H1 (cell line): ENCODE measurements around the gene TPSB2. TPM values are rescaled to one million over a fixed set of nuclear protein-coding genes. Genes with fewer than 3 reads are reported as not detected.

ENCODE experiments used
- CTCF ChIA-PET: fragments of 300-600 bp; sonication (Branson Sonifier 250); formaldehyde crosslinking; loops from one replicate; lab custom pipeline; 2021; ENCODE audit not compliant: partially characterized antibody; lab: Charles Lee
- POLR2A ChIA-PET: fragments of 300-600 bp; sonication (Branson Sonifier 250); formaldehyde crosslinking; loops from one replicate; lab custom pipeline; 2021; ENCODE audit warnings: inconsistent platforms; ENCODE audit not compliant: partially characterized antibody; lab: Charles Lee
- DNase-seq, 2 experiments: peaks; one replicate each; pipeline versions ENCODE4 v3.0.0 to v3.0.0-alpha.2; 2010 to 2022; ENCODE audit warnings: low spot score in 2 of 2, low read depth in 1 of 2, mixed read lengths in 1 of 2
- FAIRE-seq: peaks from 2 replicates; lab custom pipeline; 2011; peaks lifted over from hg19 to GRCh38; lab: Jason Lieb, UNC
- H2AFZ ChIP-seq: 2 replicates; pipeline ENCODE4 v1.8.1; 2012; ENCODE audit warnings: low read length, inconsistent platforms
- H2AK5ac ChIP-seq: 2 replicates; pipeline ENCODE4 v1.6.1; 2013; ENCODE audit warnings: low read depth, low read length
- H2BK120ac ChIP-seq: replicated peaks from 2 replicates; pipeline ENCODE3; 2013; ENCODE audit warnings: low read depth, low read length, inconsistent platforms
- H2BK12ac ChIP-seq: 2 replicates; pipeline ENCODE4 v1.6.1; 2013; ENCODE audit warnings: low read depth, low read length
- H2BK15ac ChIP-seq: 2 replicates; pipeline ENCODE4 v1.6.1; 2013; ENCODE audit warnings: low read length
- H2BK20ac ChIP-seq: 2 replicates; pipeline ENCODE4 v1.6.1; 2013; ENCODE audit warnings: low read length
- H2BK5ac ChIP-seq: 2 replicates; pipeline ENCODE4 v1.6.1; 2013; ENCODE audit warnings: low read depth, low read length
- H3K14ac ChIP-seq: 2 replicates; pipeline ENCODE4 v1.6.1; 2013; ENCODE audit warnings: inconsistent platforms; ENCODE audit not compliant: insufficient read length
- H3K18ac ChIP-seq: 2 replicates; pipeline ENCODE4 v1.6.1; 2013; ENCODE audit warnings: low read length; ENCODE audit errors: extremely low read depth
- H3K23ac ChIP-seq: 2 replicates; pipeline ENCODE4 v1.6.1; 2013; ENCODE audit warnings: inconsistent platforms; ENCODE audit not compliant: insufficient read length
- H3K23me2 ChIP-seq: 2 replicates; pipeline ENCODE4 v1.6.1; 2013; ENCODE audit warnings: low read depth, low read length
- H3K27ac ChIP-seq: 2 replicates; pipeline ENCODE4 v1.6.1; 2011; ENCODE audit warnings: low read depth, low read length, inconsistent platforms
- H3K27me3 ChIP-seq, 4 experiments: replicated peaks in 1 of 4; 1 replicate in 1 of 4; 2 replicates in 3 of 4; pipeline versions ENCODE4 v1.6.1 to v1.8.1; 2011 to 2013; ENCODE audit warnings: low read length in 3 of 4, mild to moderate bottlenecking in 3 of 4, inconsistent platforms in 2 of 4, mixed read lengths in 2 of 4, moderate library complexity in 1 of 4; ENCODE audit not compliant: control insufficient read depth in 3 of 4, insufficient read depth in 3 of 4; ENCODE audit errors: extremely low read depth in 1 of 4
- H3K36me3 ChIP-seq, 4 experiments: 2 replicates each; pipeline versions ENCODE4 v1.6.1 to v1.8.1; 2011 to 2013; ENCODE audit warnings: mild to moderate bottlenecking in 4 of 4, low read length in 3 of 4, moderate library complexity in 2 of 4, control low read depth in 1 of 4, inconsistent platforms in 1 of 4; ENCODE audit not compliant: insufficient read depth in 4 of 4, control insufficient read depth in 2 of 4
- H3K4ac ChIP-seq: replicated peaks from 2 replicates; pipeline ENCODE3; 2013; ENCODE audit warnings: low read length, low read depth, mixed read lengths, inconsistent platforms; ENCODE audit not compliant: insufficient read length
- H3K4me1 ChIP-seq, 4 experiments: replicated peaks in 1 of 4; 1 replicate in 1 of 4; 2 replicates in 3 of 4; pipeline versions ENCODE4 v1.6.1 to v1.8.1; 2011 to 2013; ENCODE audit warnings: low read length in 3 of 4, inconsistent platforms in 2 of 4, mixed read lengths in 1 of 4; ENCODE audit not compliant: insufficient read depth in 4 of 4, control insufficient read depth in 3 of 4
- H3K4me2 ChIP-seq, 2 experiments: 2 replicates each; pipeline versions ENCODE4 v1.6.1 to v1.8.1; 2011 to 2013; ENCODE audit warnings: low read depth in 2 of 2, low read length in 2 of 2, control low read depth in 1 of 2, inconsistent platforms in 1 of 2, mild to moderate bottlenecking in 1 of 2; ENCODE audit not compliant: insufficient read depth in 1 of 2
- H3K4me3 ChIP-seq, 4 experiments: fragments of 200-600, 300-600 bp in 1 of 4; sonication (generic), shearing (Covaris generic), sonication (Bioruptor Twin) in 1 of 4; 2 replicates each; pipeline versions ENCODE4 v1.5.1 to v1.8.1; 2011 to 2016; ENCODE audit warnings: low read length in 4 of 4, low read depth in 3 of 4, control low read depth in 2 of 4, inconsistent platforms in 2 of 4, mild to moderate bottlenecking in 2 of 4, mixed read lengths in 1 of 4, moderate library complexity in 1 of 4; ENCODE audit not compliant: insufficient read depth in 2 of 4; ENCODE audit errors: extremely low read depth in 1 of 4
- H3K56ac ChIP-seq: replicated peaks from 2 replicates; pipeline ENCODE3; 2013; ENCODE audit warnings: low read depth, mild to moderate bottlenecking, mixed read lengths, low read length, inconsistent platforms; ENCODE audit not compliant: insufficient read length
- H3K79me1 ChIP-seq: 2 replicates; pipeline ENCODE4 v1.6.1; 2013; ENCODE audit warnings: low read depth, low read length, control low read depth
- H3K79me2 ChIP-seq, 2 experiments: 2 replicates each; pipeline versions ENCODE4 v1.6.1 to v1.8.1; 2012 to 2013; ENCODE audit warnings: low read length in 2 of 2, mild to moderate bottlenecking in 2 of 2, inconsistent platforms in 1 of 2; ENCODE audit not compliant: insufficient read depth in 2 of 2, control insufficient read depth in 1 of 2
- H3K9ac ChIP-seq, 4 experiments: replicated peaks in 1 of 4; 1 replicate in 1 of 4; 2 replicates in 3 of 4; pipeline versions ENCODE4 v1.6.1 to v1.8.1; 2011 to 2013; ENCODE audit warnings: low read depth in 3 of 4, low read length in 3 of 4, control low read depth in 2 of 4, mild to moderate bottlenecking in 2 of 4, moderate library complexity in 2 of 4, inconsistent platforms in 1 of 4; ENCODE audit errors: extremely low read depth in 1 of 4
- H3K9me3 ChIP-seq, 2 experiments: 2 replicates each; pipeline versions ENCODE4 v1.6.1 to v1.8.1; 2012 to 2013; ENCODE audit warnings: mild to moderate bottlenecking in 2 of 2, moderate library complexity in 2 of 2, control low read depth in 1 of 2, inconsistent platforms in 1 of 2, low read depth in 1 of 2, low read length in 1 of 2, mixed read lengths in 1 of 2; ENCODE audit not compliant: insufficient read depth in 2 of 2
- H4K20me1 ChIP-seq, 2 experiments: replicated peaks in 1 of 2; 2 replicates each; pipeline versions ENCODE3 to v1.8.1; 2011 to 2013; ENCODE audit warnings: inconsistent platforms in 2 of 2, low read length in 2 of 2, mild to moderate bottlenecking in 1 of 2; ENCODE audit not compliant: insufficient read depth in 2 of 2, control insufficient read depth in 1 of 2
- H4K5ac ChIP-seq: 2 replicates; pipeline ENCODE4 v1.6.1; 2013; ENCODE audit warnings: low read length, low read depth, mixed read lengths, inconsistent platforms; ENCODE audit not compliant: insufficient read length
- H4K8ac ChIP-seq: 2 replicates; pipeline ENCODE4 v1.8.0; 2013; ENCODE audit warnings: mild to moderate bottlenecking, moderate library complexity, low read length, inconsistent platforms; ENCODE audit not compliant: insufficient read depth; ENCODE audit errors: extremely low read depth
- H4K91ac ChIP-seq: replicated peaks from 2 replicates; pipeline ENCODE3; 2013; ENCODE audit warnings: low read length, mixed read lengths, inconsistent platforms; ENCODE audit not compliant: insufficient read length
- CHD2 ChIP-seq: IDR thresholded peaks from 2 replicates; pipeline ENCODE4 v1.6.1; 2012; ENCODE audit warnings: low read length, improper control_type of control experiment
- CTCF ChIP-seq, 3 experiments: IDR thresholded peaks; 1 replicate in 2 of 3; 2 replicates in 1 of 3; pipeline versions ENCODE4 v1.5.1 to v1.6.1; 2011; ENCODE audit warnings: low read length in 3 of 3, mild to moderate bottlenecking in 3 of 3, inconsistent platforms in 2 of 3, low read depth in 1 of 3, moderate library complexity in 1 of 3; ENCODE audit not compliant: insufficient read depth in 1 of 3; ENCODE audit errors: control extremely low read depth in 1 of 3
- EZH2 ChIP-seq: fragments of 200-600 bp; sonication (generic); IDR thresholded peaks from 2 replicates; pipeline ENCODE4 v1.7.1; 2012; ENCODE audit warnings: low read depth, mild to moderate bottlenecking, moderate library complexity, low read length, inconsistent platforms; ENCODE audit not compliant: severe bottlenecking
- HDAC6 ChIP-seq: IDR thresholded peaks from one replicate; pipeline ENCODE4 v1.7.1; 2012; ENCODE audit warnings: low read depth, mild to moderate bottlenecking, inconsistent platforms, low read length, moderate library complexity
- JUN ChIP-seq: IDR thresholded peaks from 2 replicates; pipeline ENCODE4 v1.6.1; 2011; ENCODE audit warnings: low read depth, mild to moderate bottlenecking, improper control_type of control experiment, low read length
- KDM4A ChIP-seq: IDR thresholded peaks from one replicate; pipeline ENCODE4 v1.7.1; 2012; ENCODE audit warnings: low read depth, mild to moderate bottlenecking, moderate library complexity, low read length, inconsistent platforms; ENCODE audit not compliant: severe bottlenecking
- NANOG ChIP-seq: IDR thresholded peaks from 2 replicates; pipeline ENCODE4 v1.6.1; 2011; ENCODE audit warnings: low read length, low read depth, mild to moderate bottlenecking, inconsistent platforms; ENCODE audit not compliant: insufficient read depth, poor library complexity, severe bottlenecking
- RAD21 ChIP-seq, 2 experiments: IDR thresholded peaks in 1 of 2; conservative IDR thresholded peaks in 1 of 2; 2 replicates each; pipeline ENCODE4 v1.6.1; 2011; ENCODE audit warnings: low read depth in 2 of 2, low read length in 2 of 2, improper control_type of control experiment in 1 of 2, inconsistent platforms in 1 of 2, mild to moderate bottlenecking in 1 of 2, moderate library complexity in 1 of 2
- SRF ChIP-seq: IDR thresholded peaks from 2 replicates; pipeline ENCODE4 v1.6.1; 2011; ENCODE audit warnings: mild to moderate bottlenecking, low read depth, low read length, moderate library complexity
- ZNF274 ChIP-seq: IDR thresholded peaks from 2 replicates; pipeline ENCODE4 v1.7.0; 2012; ENCODE audit warnings: low read length, borderline replicate concordance; ENCODE audit errors: extremely low read depth
- WGBS, 2 experiments: shearing (Covaris generic) in 1 of 2; methylation state at CpG; one replicate each; pipeline versions ENCODE4 v1.1.6 to v1.1.7; 2013 to 2015; ENCODE audit warnings: low lambda C conversion rate in 2 of 2, mixed read lengths in 2 of 2, inconsistent platforms in 1 of 2, low coverage in 1 of 2, missing lambda C conversion rate in 1 of 2; ENCODE audit not compliant: insufficient replicate concordance in 2 of 2, insufficient coverage in 1 of 2, insufficient read length in 1 of 2; ENCODE audit errors: extremely low coverage in 1 of 2, missing lambda C conversion rate in 1 of 2; 5-methylcytosine and 5-hydroxymethylcytosine counted together
- polyA plus RNA-seq, 7 experiments: library from polyadenylated mRNA; depleted of rRNA in 3 of 7; stranded (reverse) in 5 of 7; unstranded in 2 of 7; fragments of >200 nt in 5 of 7; fragments of 200-250 nt in 2 of 7; gene quantifications; 1 replicate in 5 of 7; 2 replicates in 1 of 7; 4 replicates in 1 of 7; pipeline versions ENCODE4 v1.2.1 to v1.2.3, GENCODE V29; 2011 to 2013; ENCODE audit warnings: missing spikeins in 2 of 7, mixed read lengths in 2 of 7
- total RNA-seq: library from RNA; stranded (reverse); fragmentation: NEBNext Ultra II Directional; extraction: Animal tissue kit (Norgen Biotek cat#: 25700); gene quantifications from 2 replicates; pipeline ENCODE4 v1.2.1, GENCODE V29; 2021

The TPSB2 gene
- total and polyA plus RNA-seq, 2 of the 8 experiments (the other 6 are each of a cell fraction or from before 2014, with no cell fraction given): 0.08 TPM; not detected in 1

- H3K9ac ChIP-seq: no peak overlapping the region; a peak in 1 of 7 replicates
- peaks cover 0 to 3% (median under 1%) of the 10 kb centered on the region in 4 experiments; a peak in 4 of 7 replicates for H3K4me1 ChIP-seq
- H3K4ac ChIP-seq: no peak overlapping the region
- H2BK12ac ChIP-seq: no peak overlapping the region
- no peak overlapping the region for H3K27ac ChIP-seq
- no peak overlapping the region for H3K23ac ChIP-seq
- H4K5ac ChIP-seq: no peak overlapping the region
- H4K20me1 ChIP-seq: peaks cover 19 to 39% of the 10 kb centered on the region in 2 experiments
- ChIA-PET CTCF (interaction anchor here (0.6 to 4.7 kb wide), 7 partner anchors 9 to 92 kb away, joined by 3 to 16 read pairs (median 3); no protein-coding TSS in a partner anchor), POLR2A (interaction anchor here (0.9 kb wide), 1 partner anchor 26 kb away, joined by 5 read pairs; no protein-coding TSS in a partner anchor)
- no peak overlapping the region; the same call in 1 of the 2 replicates for H4K8ac ChIP-seq
- 88% methylated on average over 18 of the region's 18 CpGs; no CpG with 5 or more reads in 1 of the 2 experiments for WGBS, 2 experiments
- no peak overlapping the region for H3K4me2 ChIP-seq
- no peak overlapping the region for H2BK5ac ChIP-seq
- no peak overlapping the region for H2BK20ac ChIP-seq
- H2AK5ac ChIP-seq: no peak overlapping the region
- H4K91ac ChIP-seq: no peak overlapping the region
- H3K14ac ChIP-seq: no peak overlapping the region
- H3K27me3 ChIP-seq: no peaks in the 10 kb centered on the region
- peaks cover 7% of the 10 kb centered on the region for H3K79me1 ChIP-seq
- no peaks in the 10 kb centered on the region; a peak in 1 of 8 replicates for H3K36me3 ChIP-seq
- H2BK120ac ChIP-seq: no peak overlapping the region
- H3K4me3 ChIP-seq: no peak overlapping the region
- no peak overlapping the region for H3K56ac ChIP-seq
- no peaks in the 10 kb centered on the region for H3K9me3 ChIP-seq
- no peak overlapping the region for H2AFZ ChIP-seq
- no peak overlapping the region for H3K18ac ChIP-seq
- no peaks in the 10 kb centered on the region for H3K23me2 ChIP-seq
- DNase-seq (no peak), FAIRE-seq (no peak)
- H3K79me2 ChIP-seq: peaks cover 0 to 3% of the 10 kb centered on the region in 2 experiments; a peak in 1 of 4 replicates
- no peak overlapping the region for H2BK15ac ChIP-seq
- no peak for TF ChIP-seq NANOG
- TF ChIP-seq CHD2: no peak
- TF ChIP-seq HDAC6: no peak
- no peak for TF ChIP-seq ZNF274
- TF ChIP-seq EZH2: no peak
- no peak for TF ChIP-seq CTCF (IDR thresholded peaks at IDR 0.05; ENCODE audit: control extremely low read depth in 1 of 3, insufficient read depth in 1 of 3, low read depth in 1 of 3, low read length in 3 of 3)
- no peak for TF ChIP-seq SRF
- no peak for TF ChIP-seq KDM4A
- no peak for TF ChIP-seq JUN
- TF ChIP-seq RAD21 (IDR thresholded peaks at IDR 0.05 in 1 of 2, conservative IDR thresholded peaks at IDR 0.05 in 1 of 2; ENCODE audit: low read depth in 2 of 2, low read length in 2 of 2): no peak
These were observed 45.0 kb downstream of the TPSB2 start for GRCh38 chr16:1184980-1185379.
